ENCODE measurements around the gene ISG20L2. TPM values are rescaled to one million over a fixed set of nuclear protein-coding genes. Genes with fewer than 3 reads are reported as not detected.

ISG20L2 gene
- total RNA-seq, 1 donor = 21.0 TPM

GRCh38 chr1:156675210-156676113, 53.1 kb downstream of the ISG20L2 start:
- H2AFZ ChIP-seq (ENCODE audit: low read length) = no peak overlapping the region
- no peaks in the 10 kb centered on the region for H3K36me3 ChIP-seq (ENCODE audit: insufficient read depth, low read length)
- H3K4me1 ChIP-seq (ENCODE audit: insufficient read depth, low read length) = peaks cover 16% of the 10 kb centered on the region
- H3K9me3 ChIP-seq (ENCODE audit: low read depth, low read length) = no peaks in the 10 kb centered on the region
- no peak for TF ChIP-seq CTCF (IDR thresholded peaks at IDR 0.05; ENCODE audit: extremely low read depth, low read depth, low read length)
- no peaks in the 10 kb centered on the region for H3K79me2 ChIP-seq (ENCODE audit: insufficient read depth, low read length)
- no peaks in the 10 kb centered on the region for H4K20me1 ChIP-seq (ENCODE audit: insufficient read depth, low read length)
- H3K27ac ChIP-seq (ENCODE audit: low read depth, low read length) = no peak overlapping the region
- peak overlapping the region; percentile 97 for H3K4me2 ChIP-seq (ENCODE audit: insufficient read depth, low read length)
- peak overlapping the region; percentile 68 for H3K4me3 ChIP-seq (ENCODE audit: insufficient read depth, low read length)
- peak; percentile 90 for DNase-seq (ENCODE audit: insufficient read length, low spot score, missing footprints)
- H3K27me3 ChIP-seq (ENCODE audit: insufficient read depth, low read length) = peaks cover 21% of the 10 kb centered on the region

- Histone ChIP-seq H3K4me3 (ENCODE audit: insufficient read depth, low read length) (no peak overlapping the region), H3K4me1 (ENCODE audit: insufficient read depth, low read length) (peaks cover 16% of the 10 kb centered on the region), H3K79me2 (ENCODE audit: insufficient read depth, low read length) (no peaks in the 10 kb centered on the region), H3K9me3 (ENCODE audit: low read depth, low read length) (no peaks in the 10 kb centered on the region), H2AFZ (ENCODE audit: low read length) (no peak overlapping the region), H3K36me3 (ENCODE audit: insufficient read depth, low read length) (no peaks in the 10 kb centered on the region), H4K20me1 (ENCODE audit: insufficient read depth, low read length) (no peaks in the 10 kb centered on the region), H3K27me3 (ENCODE audit: insufficient read depth, low read length) (peaks cover 8% of the 10 kb centered on the region), H3K4me2 (ENCODE audit: insufficient read depth, low read length) (no peak overlapping the region), H3K27ac (ENCODE audit: low read depth, low read length) (no peak overlapping the region)
- peak; percentile 84 for DNase-seq (ENCODE audit: insufficient read length, low spot score, missing footprints)
- no peak for TF ChIP-seq CTCF (IDR thresholded peaks at IDR 0.05; ENCODE audit: extremely low read depth, low read depth, low read length)
These were observed 55.0 kb downstream of the ISG20L2 start for GRCh38 chr1:156673387-156674121.

Other genes with a start within 250 kb of the ISG20L2 start
- 12.4 and 14.1 TPM in 2 replicates for gene MEF2D, start 228.0 kb downstream of the ISG20L2 start, total RNA-seq
- 2.9 and 3.5 TPM in 2 replicates for gene IQGAP3, start 156.2 kb downstream of the ISG20L2 start, total RNA-seq
- gene TTC24, start 149.0 kb downstream of the ISG20L2 start, total RNA-seq = not detected in 2 replicates
- gene NAXE, start 137.0 kb downstream of the ISG20L2 start, total RNA-seq = 54.8 and 63.7 TPM in 2 replicates
- gene GPATCH4, start 127.3 kb downstream of the ISG20L2 start, total RNA-seq = 8.0 and 11.2 TPM in 2 replicates
- not detected in 2 replicates for gene HAPLN2, start 109.4 kb downstream of the ISG20L2 start, total RNA-seq
- not detected in 2 replicates for gene BCAN, start 86.6 kb downstream of the ISG20L2 start, total RNA-seq
- 0.36 and 1.5 TPM in 2 replicates for gene NES, start 51.4 kb downstream of the ISG20L2 start, total RNA-seq
- gene CRABP2, start 23.2 kb downstream of the ISG20L2 start, total RNA-seq = 9.1 and 16.6 TPM in 2 replicates
- 8.3 and 12.7 TPM in 2 replicates for gene METTL25B, start 297 bp downstream of the ISG20L2 start, total RNA-seq
- 16.2 and 17.7 TPM in 2 replicates for gene MRPL24, start 12.3 kb upstream of the ISG20L2 start, total RNA-seq
- 167 and 177 TPM in 2 replicates for gene HDGF, start 22.9 kb upstream of the ISG20L2 start, total RNA-seq
- 18.0 and 22.8 TPM in 2 replicates for gene PRCC, start 38.8 kb upstream of the ISG20L2 start, total RNA-seq
- 0.29 and 0.36 TPM in 2 replicates for gene SH2D2A, start 88.1 kb upstream of the ISG20L2 start, total RNA-seq
- gene INSRR, start 130.4 kb upstream of the ISG20L2 start, total RNA-seq = 0.29 and 0.36 TPM in 2 replicates
- 0.36 and 0.88 TPM in 2 replicates for gene NTRK1, start 132.1 kb upstream of the ISG20L2 start, total RNA-seq
- 17.0 and 21.2 TPM in 2 replicates for gene PEAR1, start 165.0 kb upstream of the ISG20L2 start, total RNA-seq
- 0.36 and 0.59 TPM in 2 replicates for gene LRRC71, start 191.9 kb upstream of the ISG20L2 start, total RNA-seq